PC-3 (cell line): ENCODE results near the gene SLK.

Source experiments
- EZH2 ChIP-seq: fragments of 300-600 bp; sonication (generic); IDR thresholded peaks from one replicate; pipeline ENCODE4 v1.6.1; 2017; ENCODE audit warnings: antibody characterized with exemption, mild to moderate bottlenecking, low read length; ENCODE audit not compliant: unreplicated experiment
- EZH2phosphoT487 ChIP-seq: fragments of 300-600 bp; sonication (generic); IDR thresholded peaks from 2 replicates; pipeline ENCODE4 v1.6.1; 2018; ENCODE audit warnings: mild to moderate bottlenecking, antibody characterized with exemption, low read length, borderline replicate concordance
- TF ChIP-seq, protein P1 (sequence below): fragments of 300-600 bp; sonication (generic); conservative IDR thresholded peaks from 2 replicates; pipeline ENCODE4 v1.5.1; 2017; ENCODE audit warnings: antibody characterized with exemption, low read depth, mild to moderate bottlenecking, low read length

DNA sequence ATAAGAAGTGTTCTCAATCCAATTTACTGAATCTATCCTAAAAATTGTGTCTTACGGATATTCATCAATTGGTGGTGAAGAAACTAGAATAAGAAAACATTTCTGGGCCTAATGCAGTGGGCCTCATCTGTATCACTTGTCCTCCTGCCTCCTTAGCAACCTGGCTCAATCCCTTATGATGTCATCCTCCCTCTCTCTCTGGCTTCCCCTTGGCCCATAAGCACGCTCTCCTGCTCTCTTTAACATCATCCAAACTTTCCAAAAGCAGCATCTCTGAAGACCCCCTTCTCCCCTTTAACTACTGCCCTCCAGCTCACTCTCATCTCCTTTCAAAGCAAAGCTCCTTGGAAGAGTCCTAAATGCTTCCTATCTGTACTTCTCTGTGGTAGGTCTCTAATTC lies 44.3 kb upstream of the SLK start:
- TF ChIP-seq, protein P1, sequence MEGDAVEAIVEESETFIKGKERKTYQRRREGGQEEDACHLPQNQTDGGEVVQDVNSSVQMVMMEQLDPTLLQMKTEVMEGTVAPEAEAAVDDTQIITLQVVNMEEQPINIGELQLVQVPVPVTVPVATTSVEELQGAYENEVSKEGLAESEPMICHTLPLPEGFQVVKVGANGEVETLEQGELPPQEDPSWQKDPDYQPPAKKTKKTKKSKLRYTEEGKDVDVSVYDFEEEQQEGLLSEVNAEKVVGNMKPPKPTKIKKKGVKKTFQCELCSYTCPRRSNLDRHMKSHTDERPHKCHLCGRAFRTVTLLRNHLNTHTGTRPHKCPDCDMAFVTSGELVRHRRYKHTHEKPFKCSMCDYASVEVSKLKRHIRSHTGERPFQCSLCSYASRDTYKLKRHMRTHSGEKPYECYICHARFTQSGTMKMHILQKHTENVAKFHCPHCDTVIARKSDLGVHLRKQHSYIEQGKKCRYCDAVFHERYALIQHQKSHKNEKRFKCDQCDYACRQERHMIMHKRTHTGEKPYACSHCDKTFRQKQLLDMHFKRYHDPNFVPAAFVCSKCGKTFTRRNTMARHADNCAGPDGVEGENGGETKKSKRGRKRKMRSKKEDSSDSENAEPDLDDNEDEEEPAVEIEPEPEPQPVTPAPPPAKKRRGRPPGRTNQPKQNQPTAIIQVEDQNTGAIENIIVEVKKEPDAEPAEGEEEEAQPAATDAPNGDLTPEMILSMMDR = no peak
- TF ChIP-seq EZH2 (no peak), EZH2phosphoT487 (no peak)
